Measurements from ENCODE around the gene CYLC1.

GRCh38 chrX:83845397-83845796, 15.5 kb upstream of the CYLC1 start:
- no peak for TF ChIP-seq REST (IDR thresholded peaks at IDR 0.05; ENCODE audit: insufficient read depth in 1 of 2, low read depth in 2 of 2, low read length in 2 of 2)
- TF ChIP-seq TAF1 (IDR thresholded peaks at IDR 0.05; ENCODE audit: borderline replicate concordance, insufficient read depth, low read length) = no peak
- TF ChIP-seq POLR2AphosphoS5 (IDR thresholded peaks at IDR 0.05; ENCODE audit: low read depth, low read length) = no peak
